Mucosa of rectum (tissue), 2 donors: ENCODE data around the gene HPSE2.
"Not testable (repeated sequence)": the region's sequence is repeated elsewhere in the genome, so short reads cannot be mapped to it uniquely, and the experiment has no call there.

Experiments
- H3K27ac ChIP-seq, 2 donors: one replicate each; pipeline ENCODE4 v1.7.0; 2013; ENCODE audit warnings: inconsistent platforms in 2 of 2, low read depth in 2 of 2, low read length in 2 of 2
- H3K27me3 ChIP-seq, 2 donors: one replicate each; pipeline ENCODE4 v1.7.0; 2013; ENCODE audit warnings: low read length in 2 of 2; ENCODE audit not compliant: control insufficient read depth in 2 of 2, insufficient read depth in 2 of 2
- H3K36me3 ChIP-seq, 2 donors: one replicate each; pipeline ENCODE4 v1.7.0; 2013; ENCODE audit warnings: low read length in 2 of 2; ENCODE audit not compliant: control insufficient read depth in 2 of 2, insufficient read depth in 2 of 2
- H3K4me1 ChIP-seq, 2 donors: one replicate each; pipeline ENCODE4 v1.7.0; 2013; ENCODE audit warnings: low read length in 2 of 2, mild to moderate bottlenecking in 1 of 2; ENCODE audit not compliant: control insufficient read depth in 2 of 2, insufficient read depth in 2 of 2
- H3K4me3 ChIP-seq, 2 donors: one replicate each; pipeline ENCODE4 v1.7.0; 2013; ENCODE audit warnings: low read length in 2 of 2
- H3K9ac ChIP-seq, 2 donors: one replicate each; pipeline ENCODE4 v1.7.0; 2013; ENCODE audit warnings: low read length in 2 of 2, low read depth in 1 of 2, mild to moderate bottlenecking in 1 of 2
- H3K9me3 ChIP-seq, 2 donors: one replicate each; pipeline ENCODE4 v1.7.0; 2013; ENCODE audit warnings: low read length in 2 of 2; ENCODE audit not compliant: control insufficient read depth in 2 of 2
- donor health status: healthy.
- donor health status: Normal muscosa, but diverticular disease.

HPSE2 gene

DNA sequence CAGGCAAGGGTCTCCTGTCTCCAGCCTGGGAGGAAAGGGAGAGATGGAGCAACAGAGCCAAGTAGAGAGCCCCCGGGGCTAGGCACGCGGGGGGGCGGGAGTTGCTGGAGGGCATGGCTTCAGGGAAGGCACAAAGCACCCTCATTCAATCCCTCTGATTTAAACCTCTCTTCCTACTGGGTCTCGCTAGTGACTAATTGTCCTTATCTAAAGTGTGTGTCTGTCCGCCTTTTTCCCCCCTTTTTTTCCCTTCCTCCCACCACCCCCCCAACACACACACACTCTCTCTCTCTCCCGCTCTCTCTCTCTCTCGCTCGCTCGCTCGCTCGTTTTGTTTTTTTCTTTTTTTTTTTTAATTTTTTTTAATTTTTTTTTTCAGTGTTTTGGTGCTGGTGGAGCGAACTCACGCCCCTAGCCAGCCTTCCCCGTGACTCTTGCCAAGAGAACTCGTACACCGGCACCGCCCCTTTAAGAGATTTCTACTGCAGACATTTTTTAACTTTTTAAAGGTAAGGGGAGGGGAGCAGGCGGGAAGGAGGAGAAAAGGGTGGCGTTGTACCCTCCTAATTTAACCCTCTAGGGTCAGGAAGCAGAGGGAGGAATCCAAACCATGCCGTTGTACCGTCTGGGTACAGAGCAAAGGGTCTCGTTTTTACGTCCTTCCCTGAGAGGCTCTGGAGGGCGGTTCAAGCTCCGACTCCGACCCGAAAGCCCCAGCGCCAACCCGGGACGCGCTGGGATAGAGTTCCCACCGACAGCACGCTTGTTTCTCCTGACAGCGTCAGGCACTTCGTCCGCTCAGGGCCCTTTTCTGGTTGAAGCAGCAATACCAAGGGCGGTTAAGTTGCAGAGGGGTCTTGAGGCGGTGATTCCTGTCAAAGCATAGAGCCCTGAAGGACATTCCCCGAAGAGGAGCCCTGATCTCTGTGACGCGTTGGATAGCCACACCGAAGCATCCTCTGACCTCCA is at the start of gene HPSE2:
Gene HPSE2 (minus strand): TSS at position 195 of the 969 bp plus-strand sequence.
- peaks cover 0 to 3% of the 10 kb centered on the region in 2 donors for H3K4me1 ChIP-seq

DNA sequence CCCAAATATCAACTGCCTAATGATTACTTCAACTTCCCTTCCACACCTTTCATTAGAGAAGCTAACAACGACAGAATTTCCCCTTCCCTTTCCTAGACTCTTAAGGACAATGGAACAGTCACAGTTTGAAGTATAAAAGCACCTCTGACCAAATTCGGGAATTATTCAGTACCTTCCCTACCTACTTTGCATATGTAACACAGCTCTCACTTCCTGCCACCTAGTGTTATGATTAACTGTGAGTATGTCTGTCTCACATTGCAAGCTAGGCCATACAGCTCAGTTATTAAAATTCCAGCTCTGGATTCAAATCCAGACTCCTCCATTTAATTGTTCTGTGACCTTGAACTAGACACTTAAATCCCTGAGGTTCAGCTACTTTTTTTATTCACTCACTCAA is 44.8 kb upstream of the HPSE2 start:
- H3K9me3 ChIP-seq = peaks cover 4 to 5% of the 10 kb centered on the region in 2 donors
- no peaks in the 10 kb centered on the region for H3K36me3 ChIP-seq
- H3K27me3 ChIP-seq = no peaks in the 10 kb centered on the region
- H3K27ac ChIP-seq = no peak overlapping the region
- no peak overlapping the region for H3K9ac ChIP-seq
- H3K4me1 ChIP-seq = no peaks in the 10 kb centered on the region
- no peak overlapping the region for H3K4me3 ChIP-seq

More for the DNA sequence above, at the start of gene HPSE2:
- H3K9ac ChIP-seq = peak within 1 kb of the TSS in 1 of 2 donors; percentile 6
- no peak within 1 kb of the TSS for H3K27ac ChIP-seq
- H3K4me3 ChIP-seq = peak within 1 kb of the TSS; percentile 43 to 59
- H3K9me3 ChIP-seq = no peaks in the 10 kb centered on the region
- peaks cover 39 to 41% of the 10 kb centered on the region in 2 donors for H3K27me3 ChIP-seq
- no peaks in the 10 kb centered on the region for H3K36me3 ChIP-seq

GRCh38 chr10:99279626-99280111 is 44.0 kb upstream of the HPSE2 start:
- no peaks in the 10 kb centered on the region for H3K27me3 ChIP-seq
- no peak overlapping the region for H3K9ac ChIP-seq
- H3K9me3 ChIP-seq = peaks cover 4 to 5% of the 10 kb centered on the region in 2 donors
- no peak overlapping the region for H3K4me3 ChIP-seq
- H3K4me1 ChIP-seq = no peaks in the 10 kb centered on the region
- no peak overlapping the region for H3K27ac ChIP-seq
- H3K36me3 ChIP-seq = no peaks in the 10 kb centered on the region

DNA sequence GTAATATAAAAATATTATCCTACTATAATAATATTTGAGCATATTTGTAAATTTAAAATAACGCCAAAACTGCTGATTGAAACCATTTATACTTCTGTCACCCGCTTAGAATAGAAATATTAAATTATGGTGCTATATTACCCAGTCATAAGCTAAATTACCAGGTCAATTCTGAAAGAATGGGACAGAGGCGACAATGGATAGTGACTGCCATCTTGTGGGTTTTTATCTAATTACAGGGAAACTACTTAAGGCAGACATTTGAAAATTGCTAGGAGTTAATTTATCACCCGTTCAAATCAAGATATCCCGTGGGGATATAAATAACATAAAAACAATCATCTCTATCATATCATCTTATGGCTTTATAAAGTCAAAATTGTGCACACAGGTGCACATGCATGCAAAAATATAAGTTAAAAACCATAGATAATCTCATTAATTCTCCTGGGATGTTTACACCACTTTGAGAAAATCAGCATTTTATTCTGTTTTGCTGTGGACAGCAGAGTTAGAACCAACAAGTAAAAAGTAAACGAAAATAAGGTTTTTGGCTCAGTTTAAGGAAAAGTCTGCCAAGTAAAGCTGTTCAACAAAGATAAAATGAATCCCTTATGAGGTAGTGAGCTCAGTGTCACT is 41.3 kb upstream of the HPSE2 start:
- Histone ChIP-seq H3K9me3 (no peaks in the 10 kb centered on the region), H3K36me3 (no peaks in the 10 kb centered on the region), H3K9ac (no peak overlapping the region), H3K4me3 (no peak overlapping the region), H3K27me3 (no peaks in the 10 kb centered on the region), H3K4me1 (no peaks in the 10 kb centered on the region), H3K27ac (no peak overlapping the region)

GRCh38 chr10:99266383-99266782 is 30.7 kb upstream of the HPSE2 start:
- Histone ChIP-seq H3K27me3 (no peaks in the 10 kb centered on the region), H3K4me3 (no peak overlapping the region), H3K9me3 (no peaks in the 10 kb centered on the region), H3K27ac (no peak overlapping the region), H3K9ac (no peak overlapping the region), H3K4me1 (no peaks in the 10 kb centered on the region), H3K36me3 (no peaks in the 10 kb centered on the region)

GRCh38 chr10:99248824-99249223 is 13.2 kb upstream of the HPSE2 start:
- Histone ChIP-seq H3K27me3 (no peaks in the 10 kb centered on the region), H3K9me3 (peaks cover 0 to 4% of the 10 kb centered on the region in 2 donors), H3K9ac (no peak overlapping the region), H3K27ac (no peak overlapping the region), H3K4me3 (no peak overlapping the region), H3K36me3 (no peaks in the 10 kb centered on the region), H3K4me1 (no peaks in the 10 kb centered on the region)

GRCh38 chr10:99247893-99248292 is 12.2 kb upstream of the HPSE2 start:
- H3K27me3 ChIP-seq, H3K9me3 ChIP-seq, H3K27ac ChIP-seq, H3K4me1 ChIP-seq, H3K4me3 ChIP-seq, H3K9ac ChIP-seq, H3K36me3 ChIP-seq: not testable (repeated sequence)

DNA sequence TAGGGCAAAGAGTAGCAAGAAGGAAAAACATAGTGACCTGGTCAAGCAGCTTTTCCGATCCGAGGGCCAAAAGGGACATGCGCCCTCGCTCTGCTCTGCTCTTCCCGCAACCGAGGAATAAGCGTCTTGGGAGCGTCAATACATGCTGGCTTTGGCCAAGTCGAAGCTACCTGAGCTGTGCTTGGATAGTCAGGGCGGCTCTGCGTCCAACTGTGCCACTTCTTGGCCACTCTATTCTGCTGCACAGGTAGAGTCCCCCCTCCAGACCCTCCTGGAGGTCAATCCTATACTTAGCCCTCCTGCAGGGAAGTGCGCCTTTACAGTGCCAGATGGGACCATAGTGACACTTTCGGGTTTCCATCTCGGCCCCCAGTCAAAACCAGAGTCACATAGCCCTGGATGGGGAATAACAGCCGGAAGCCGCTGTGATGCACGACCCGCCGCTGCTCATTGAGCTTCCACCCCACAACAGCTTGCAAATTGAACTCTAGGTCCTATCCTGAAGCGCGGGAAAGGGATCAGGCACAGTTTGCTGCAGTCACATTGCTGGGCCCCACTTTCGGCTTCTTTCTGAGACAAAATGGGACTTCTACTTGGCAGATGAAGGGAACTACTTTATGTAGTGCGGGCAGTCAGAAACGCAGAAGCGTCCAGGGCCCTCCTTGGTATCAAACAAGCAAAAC is 1.1 kb upstream of the HPSE2 start:
- Histone ChIP-seq H3K36me3 (no peaks in the 10 kb centered on the region), H3K9me3 (no peaks in the 10 kb centered on the region), H3K9ac (no peak overlapping the region), H3K27me3 (peaks cover 31 to 41% of the 10 kb centered on the region in 2 donors), H3K27ac (no peak overlapping the region), H3K4me3 (no peak overlapping the region), H3K4me1 (peaks cover 0 to 3% of the 10 kb centered on the region in 2 donors)

DNA sequence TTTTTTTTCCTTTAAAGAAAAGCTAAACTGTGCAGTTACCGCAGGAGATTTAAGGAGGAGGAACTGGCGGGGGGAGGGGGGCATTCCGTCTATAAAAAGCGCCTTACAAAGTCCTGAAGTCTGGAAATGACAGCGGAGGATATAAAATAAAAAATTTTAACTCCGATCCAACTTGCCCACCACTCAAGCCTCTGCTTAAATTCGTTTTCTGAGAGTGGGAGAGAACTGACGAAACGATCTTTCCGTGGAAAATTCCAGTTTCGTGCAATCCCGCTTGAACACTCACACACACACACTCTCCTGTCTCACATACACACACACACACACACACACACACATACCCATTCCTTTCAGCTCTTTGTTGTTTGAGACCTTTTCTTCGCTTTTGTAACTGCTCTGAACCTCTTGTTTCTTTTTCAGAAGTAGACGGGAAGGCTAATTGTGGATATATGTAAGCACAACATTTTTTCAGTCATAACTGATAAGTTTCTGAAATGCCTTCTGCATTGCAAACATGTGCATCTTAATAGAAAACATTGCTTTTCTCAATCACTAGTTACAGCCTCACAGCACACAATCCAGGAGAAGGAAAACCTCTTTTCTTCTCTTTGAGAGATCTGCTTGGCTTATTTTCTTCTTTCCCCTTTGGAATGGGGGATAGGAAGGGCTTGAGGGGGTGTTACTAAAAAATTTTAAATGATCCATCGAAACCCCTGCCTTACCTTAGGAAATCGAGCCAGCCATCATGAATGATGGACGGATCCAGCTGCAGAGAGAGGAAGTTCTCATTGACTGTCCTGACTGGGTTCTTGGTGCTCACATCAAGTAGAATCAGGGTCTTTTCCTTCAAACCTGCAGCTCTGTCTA is 628 bp downstream of the HPSE2 start:
- H3K27ac ChIP-seq = no peak overlapping the region
- peak overlapping the region; percentile 43 to 59 for H3K4me3 ChIP-seq
- H3K9ac ChIP-seq = peak overlapping the region in 1 of 2 donors; percentile 6
- H3K9me3 ChIP-seq = no peaks in the 10 kb centered on the region
- peaks cover 0 to 3% of the 10 kb centered on the region in 2 donors for H3K4me1 ChIP-seq
- peaks cover 41 to 45% of the 10 kb centered on the region in 2 donors for H3K27me3 ChIP-seq
- no peaks in the 10 kb centered on the region for H3K36me3 ChIP-seq
